ENCODE data around the gene NPTN. TPM values are rescaled to one million over a fixed set of nuclear protein-coding genes. Genes with fewer than 3 reads are reported as not detected.

Gene NPTN
- total RNA-seq, 1 donor from 2014 or later, result 102 TPM

GRCh38 chr15:73572296-73572695 is 60.9 kb downstream of the NPTN start:
- DNase-seq (ENCODE audit: low spot score in 2 of 2, unreplicated experiment in 2 of 2), result no peak
- no peaks in the 10 kb centered on the region for H3K4me1 Mint-ChIP-seq
- no peak for TF ChIP-seq CTCF (IDR thresholded peaks at IDR 0.05; ENCODE audit: unreplicated experiment)
- H3K27ac Mint-ChIP-seq, result no peak overlapping the region
- no peaks in the 10 kb centered on the region for H3K27me3 Mint-ChIP-seq (ENCODE audit: low read depth)
- H3K36me3 Mint-ChIP-seq, result peaks cover 35% of the 10 kb centered on the region
- no peaks in the 10 kb centered on the region for H3K9me3 Mint-ChIP-seq
- H3K4me3 Mint-ChIP-seq, result no peak overlapping the region

- no peak for DNase-seq (ENCODE audit: low spot score in 2 of 2, unreplicated experiment in 2 of 2)
- Mint-ChIP-seq H3K9me3 (no peaks in the 10 kb centered on the region), H3K36me3 (peaks cover 36% of the 10 kb centered on the region), H3K27ac (no peak overlapping the region), H3K4me3 (no peak overlapping the region), H3K27me3 (ENCODE audit: low read depth) (no peaks in the 10 kb centered on the region), H3K4me1 (no peaks in the 10 kb centered on the region)
- TF ChIP-seq CTCF (IDR thresholded peaks at IDR 0.05; ENCODE audit: unreplicated experiment), result no peak
Measured at GRCh38 chr15:73571346-73571745, 61.8 kb downstream of the NPTN start.

GRCh38 chr15:73570355-73571032 is 62.7 kb downstream of the NPTN start:
- H3K4me3 Mint-ChIP-seq, result no peak overlapping the region
- H3K27me3 Mint-ChIP-seq (ENCODE audit: low read depth), result no peaks in the 10 kb centered on the region
- H3K9me3 Mint-ChIP-seq, result no peaks in the 10 kb centered on the region
- no peaks in the 10 kb centered on the region for H3K4me1 Mint-ChIP-seq
- no peak for DNase-seq (ENCODE audit: low spot score in 2 of 2, unreplicated experiment in 2 of 2)
- H3K36me3 Mint-ChIP-seq, result peaks cover 33% of the 10 kb centered on the region
- TF ChIP-seq CTCF (IDR thresholded peaks at IDR 0.05; ENCODE audit: unreplicated experiment), result no peak
- no peak overlapping the region for H3K27ac Mint-ChIP-seq

GRCh38 chr15:73569361-73569760 is 63.8 kb downstream of the NPTN start:
- Mint-ChIP-seq H3K4me3 (no peak overlapping the region), H3K27ac (no peak overlapping the region), H3K36me3 (peaks cover 33% of the 10 kb centered on the region), H3K4me1 (no peaks in the 10 kb centered on the region), H3K27me3 (ENCODE audit: low read depth) (no peaks in the 10 kb centered on the region), H3K9me3 (no peaks in the 10 kb centered on the region)
- TF ChIP-seq CTCF (IDR thresholded peaks at IDR 0.05; ENCODE audit: unreplicated experiment), result no peak
- DNase-seq (ENCODE audit: low spot score in 2 of 2, unreplicated experiment in 2 of 2), result no peak

- Mint-ChIP-seq H3K4me3 (no peak overlapping the region), H3K36me3 (peaks cover 28% of the 10 kb centered on the region), H3K27ac (no peak overlapping the region), H3K27me3 (ENCODE audit: low read depth) (no peaks in the 10 kb centered on the region), H3K9me3 (no peaks in the 10 kb centered on the region), H3K4me1 (no peaks in the 10 kb centered on the region)
- no peak for DNase-seq (ENCODE audit: low spot score in 2 of 2, unreplicated experiment in 2 of 2)
- no peak for TF ChIP-seq CTCF (IDR thresholded peaks at IDR 0.05; ENCODE audit: unreplicated experiment)
Measured at GRCh38 chr15:73568564-73569280, 64.5 kb downstream of the NPTN start.
